NCI-H146 (cell line): Measurements from ENCODE around the gene FGF12.
"Not testable (repeated sequence)": the region's sequence is repeated elsewhere in the genome, so short reads cannot be mapped to it uniquely, and the experiment has no call there.

Experiments used
- DNase-seq: peaks from one replicate; lab custom pipeline; 2025; lab: John Stamatoyannopoulos, UW

FGF12 gene

DNA sequence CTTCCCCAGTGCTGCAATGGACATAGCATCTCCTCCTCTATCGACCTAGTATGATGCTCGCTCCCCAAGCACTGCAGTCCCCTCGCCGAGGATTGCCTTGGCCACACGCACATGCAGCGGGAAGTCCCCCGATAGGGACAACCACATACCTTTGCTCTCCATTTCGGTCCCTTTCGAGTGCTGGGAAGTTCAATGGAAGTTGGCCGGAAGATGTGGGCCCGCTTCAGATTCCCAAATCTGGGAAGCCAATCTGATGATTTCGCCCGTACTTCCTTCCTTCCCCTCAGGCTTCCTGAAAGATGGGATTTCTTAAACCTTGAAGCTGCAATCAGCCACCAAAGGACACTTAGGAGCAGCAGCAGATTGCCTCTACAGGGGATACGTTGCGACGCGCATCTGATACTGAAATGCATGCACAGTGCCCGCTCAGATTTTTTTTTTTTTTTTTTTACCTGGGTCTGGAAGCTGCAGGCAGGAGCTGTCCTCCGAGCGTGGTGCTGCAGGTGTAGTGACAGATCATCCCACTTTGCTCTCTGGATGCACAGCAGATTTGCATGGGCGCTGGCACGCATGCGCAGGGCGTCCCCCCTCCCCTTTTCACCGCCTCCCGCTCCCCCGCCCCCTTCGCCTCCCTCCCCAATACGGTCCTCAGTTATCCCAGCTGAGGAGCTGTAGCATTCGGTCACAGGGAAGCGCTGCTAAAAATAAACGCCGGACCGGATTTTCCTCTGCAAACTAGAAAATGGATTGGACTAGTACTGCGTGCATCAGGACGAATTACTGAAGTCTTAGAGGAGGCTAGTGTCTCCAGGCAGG lies at the start of gene FGF12:
FGF12 (minus strand) TSS at position 510 of the 816 bp plus-strand sequence.
- DNase-seq, result peak; percentile 84

DNA sequence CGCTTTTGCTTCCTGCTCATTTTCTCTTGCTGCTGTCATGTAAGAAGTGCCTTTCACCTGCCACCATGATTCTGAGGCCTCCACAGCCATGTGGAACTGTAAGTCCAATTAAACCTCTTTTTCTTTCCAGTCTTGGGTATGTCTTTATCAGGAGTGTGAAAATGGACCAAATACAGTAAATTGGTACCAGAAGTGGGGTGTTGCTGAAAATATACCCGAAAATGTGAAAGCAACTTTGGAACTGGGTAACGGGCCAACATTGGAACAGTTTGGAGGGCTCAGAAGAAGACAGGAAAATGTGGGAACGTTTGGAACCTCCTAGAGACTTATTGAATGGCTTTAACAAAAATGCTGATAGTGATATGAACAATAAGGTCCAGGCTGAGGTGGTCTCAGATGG lies 47.0 kb upstream of the FGF12 start:
- not testable (repeated sequence) for DNase-seq

DNA sequence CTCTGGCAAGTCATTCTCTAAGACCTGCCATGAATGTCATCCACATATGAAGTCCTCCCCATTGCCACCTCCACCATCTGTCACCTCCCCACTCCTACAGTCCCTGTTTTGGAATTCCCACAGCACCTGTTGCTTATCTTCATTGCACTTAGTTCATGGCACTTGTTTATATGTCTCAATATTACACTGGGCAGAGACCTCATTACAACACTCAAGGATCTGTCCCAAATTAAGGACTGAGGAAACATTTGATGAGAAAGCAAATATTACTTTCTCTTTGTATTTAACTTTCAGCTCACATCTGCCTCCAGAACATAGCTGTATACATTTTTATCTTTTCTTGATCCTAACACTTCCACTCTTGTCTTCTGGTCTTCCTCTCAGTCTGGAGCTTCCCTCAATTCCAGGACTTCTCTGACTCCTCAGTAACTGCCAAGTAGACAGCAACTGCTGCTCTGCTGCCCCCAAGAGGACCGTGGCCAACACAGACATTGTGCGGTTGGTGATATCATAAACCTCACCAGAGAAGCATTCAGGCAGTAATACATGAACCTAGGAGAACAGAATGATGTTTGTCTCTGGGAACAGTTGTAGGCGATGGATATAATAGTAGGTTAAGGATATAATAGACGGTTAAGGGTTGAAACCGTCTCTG lies 45.0 kb upstream of the FGF12 start:
- peak; percentile 36 for DNase-seq

DNA sequence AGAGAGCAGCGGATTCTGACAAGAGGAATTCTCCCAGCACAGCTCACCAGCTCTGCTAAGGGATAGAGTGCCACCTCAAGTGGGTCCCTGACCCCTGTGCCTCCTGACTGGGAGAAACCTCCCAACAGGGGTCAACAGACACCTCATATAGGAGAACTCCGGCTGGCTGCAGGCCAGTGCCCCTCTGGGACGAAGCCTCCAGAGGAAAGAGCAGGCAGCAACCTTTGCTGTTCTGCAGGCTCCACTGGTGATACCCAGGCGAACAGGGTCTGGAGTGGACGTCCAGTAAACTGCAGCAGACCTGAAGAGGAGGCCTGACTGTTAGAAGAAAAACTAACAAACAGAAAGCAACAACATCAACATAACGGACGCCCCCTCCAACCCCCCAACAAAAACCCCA lies 31.3 kb upstream of the FGF12 start:
- DNase-seq, result no peak

DNA sequence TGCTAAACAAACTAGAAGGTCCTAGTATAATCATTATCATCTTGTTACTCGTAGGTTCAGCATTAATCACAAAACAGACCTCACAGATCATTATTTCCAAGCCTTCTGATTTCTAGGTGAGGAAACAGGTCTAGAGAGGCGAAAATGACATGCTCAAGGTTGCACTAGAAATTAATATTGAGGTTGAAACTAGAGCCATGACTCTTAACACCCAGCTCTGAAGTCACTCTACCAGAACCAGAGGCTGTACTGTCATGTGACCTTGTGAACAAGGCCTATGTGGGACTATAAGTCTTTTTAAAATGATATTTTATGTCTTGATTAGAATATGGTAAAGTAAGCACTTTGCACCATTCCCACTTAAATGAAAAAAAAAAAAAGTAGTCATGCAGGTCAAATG lies 23.8 kb upstream of the FGF12 start:
- no peak for DNase-seq

DNA sequence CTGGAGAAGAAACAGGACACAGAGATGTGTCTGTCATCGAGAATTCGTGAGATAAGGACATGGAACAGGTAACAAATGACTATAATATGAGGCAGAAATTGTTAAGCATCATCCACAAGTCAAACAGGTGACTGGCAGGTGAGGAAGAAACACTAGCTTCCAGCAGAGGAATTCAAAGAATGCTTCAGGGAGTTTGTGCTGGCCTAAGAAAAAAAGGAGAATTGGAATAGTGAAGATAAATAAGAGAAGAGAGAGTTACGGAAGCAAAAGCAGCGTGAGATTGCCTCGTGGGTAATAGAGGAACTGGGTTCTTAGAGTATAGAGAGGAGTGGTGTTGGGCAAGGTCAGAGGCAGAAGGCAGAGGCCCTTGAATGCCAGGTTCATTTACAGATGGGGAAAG lies 22.9 kb upstream of the FGF12 start:
- DNase-seq, result no peak

DNA sequence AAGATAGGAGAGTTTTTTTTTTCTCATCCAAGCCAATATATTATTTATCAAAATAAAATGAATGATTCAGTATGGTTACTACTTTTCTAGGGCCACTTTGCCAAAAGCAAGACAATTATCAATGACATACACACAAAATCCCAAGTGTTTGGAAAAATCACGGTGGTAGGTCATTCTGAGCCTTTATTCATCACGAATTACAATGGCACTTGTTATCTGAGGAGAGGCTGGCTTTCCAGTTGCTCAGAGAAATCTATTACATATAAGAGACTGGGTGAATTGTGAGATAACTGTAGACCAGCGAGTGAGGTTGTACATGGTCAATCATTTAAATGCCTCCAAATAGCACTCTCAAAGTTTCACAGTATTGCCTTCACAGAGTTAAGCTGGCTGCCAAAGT lies 20.4 kb upstream of the FGF12 start:
- no peak for DNase-seq

DNA sequence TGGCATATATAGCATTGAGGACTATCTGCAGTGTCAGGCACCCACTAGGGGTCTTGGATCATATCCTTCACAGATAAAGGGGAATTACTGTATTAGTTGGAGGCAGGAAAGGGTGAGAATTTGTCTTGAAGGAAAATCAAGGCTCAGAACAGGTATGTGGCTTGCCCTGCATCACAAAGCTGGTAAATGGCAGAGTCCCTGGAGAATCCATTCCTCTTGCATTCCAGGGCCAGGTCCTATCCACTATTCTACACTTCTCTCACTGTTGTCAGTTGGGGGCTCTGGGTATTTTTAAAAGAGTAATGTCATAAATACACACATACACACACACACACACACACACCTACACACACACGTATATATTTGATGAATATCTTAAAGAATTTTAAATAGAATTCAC lies 19.8 kb upstream of the FGF12 start:
- DNase-seq, result no peak

DNA sequence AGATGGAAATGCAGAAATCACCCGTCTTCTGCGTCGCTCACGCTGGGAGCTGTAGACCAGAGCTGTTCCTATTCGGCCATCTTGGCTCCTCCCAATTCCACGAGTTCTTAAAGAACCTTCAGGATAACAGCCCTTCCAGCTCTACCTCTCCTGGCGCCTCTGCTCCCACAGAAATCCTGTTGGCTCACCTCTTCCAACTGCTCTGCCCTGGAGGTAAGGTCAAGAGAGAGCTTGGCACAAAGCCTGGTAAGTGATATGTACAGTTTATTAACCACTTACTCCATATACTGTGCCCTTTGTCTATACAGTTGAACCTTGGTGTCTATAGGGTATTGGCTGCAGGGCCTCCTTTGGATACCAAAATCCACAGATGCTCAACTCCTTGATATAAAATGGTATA lies 17.8 kb upstream of the FGF12 start:
- peak; percentile 3 for DNase-seq

DNA sequence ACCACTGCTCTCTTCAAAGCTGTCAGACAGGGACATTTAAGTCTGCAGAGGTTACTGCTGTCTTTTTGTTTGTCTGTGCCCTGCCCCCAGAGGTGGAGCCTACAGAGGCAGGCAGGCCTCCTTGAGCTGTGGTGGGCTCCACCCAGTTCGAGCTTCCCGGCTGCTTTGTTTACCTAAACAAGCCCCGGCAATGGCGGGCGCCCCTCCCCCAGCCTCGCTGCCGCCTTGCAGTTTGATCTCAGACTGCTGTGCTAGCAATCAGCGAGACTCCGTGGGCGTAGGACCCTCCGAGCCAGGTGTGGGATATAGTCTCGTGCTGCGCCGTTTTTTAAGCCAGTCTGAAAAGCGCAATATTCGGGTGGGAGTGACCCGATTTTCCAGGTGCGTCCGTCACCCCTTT lies 17.3 kb upstream of the FGF12 start:
- DNase-seq, result not testable (repeated sequence)

DNA sequence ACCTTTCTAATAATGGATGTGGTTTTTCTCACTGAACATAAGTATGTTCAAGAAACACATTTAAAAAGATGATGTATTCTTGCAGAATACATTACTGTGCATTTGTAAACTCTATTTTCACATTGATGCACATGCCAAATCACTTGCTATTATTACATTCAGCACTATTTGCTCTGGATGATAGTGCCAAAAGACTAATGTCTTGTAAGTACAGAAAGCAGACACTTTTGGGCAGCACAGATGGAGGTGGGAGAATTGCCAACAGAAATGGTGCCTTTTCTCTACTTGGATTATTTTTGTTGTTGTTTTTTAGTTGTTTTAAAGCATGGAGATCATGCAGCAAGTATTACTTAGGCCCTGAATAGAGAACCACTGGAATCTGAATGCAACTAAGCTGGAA lies 10.2 kb upstream of the FGF12 start:
- DNase-seq, result no peak

DNA sequence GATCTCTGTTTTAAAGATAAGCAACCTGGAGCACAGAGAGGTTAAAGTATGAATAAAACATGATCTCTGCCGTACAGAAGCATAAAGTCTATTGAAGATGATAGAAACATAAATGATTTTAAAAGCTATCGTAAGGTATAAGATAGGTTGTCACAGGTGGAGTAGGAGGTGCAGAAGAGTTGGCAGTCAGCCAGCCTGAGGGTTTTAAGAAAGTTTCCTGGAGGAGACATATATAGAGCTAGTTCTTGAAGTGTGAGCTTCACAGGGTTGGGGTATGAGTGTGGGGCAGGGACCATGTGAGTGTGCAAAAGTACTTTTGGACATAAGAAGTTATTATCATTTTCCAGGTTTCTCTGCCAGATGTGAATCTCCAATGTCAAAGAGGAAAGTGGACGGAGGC lies 3.9 kb upstream of the FGF12 start:
- DNase-seq, result no peak

DNA sequence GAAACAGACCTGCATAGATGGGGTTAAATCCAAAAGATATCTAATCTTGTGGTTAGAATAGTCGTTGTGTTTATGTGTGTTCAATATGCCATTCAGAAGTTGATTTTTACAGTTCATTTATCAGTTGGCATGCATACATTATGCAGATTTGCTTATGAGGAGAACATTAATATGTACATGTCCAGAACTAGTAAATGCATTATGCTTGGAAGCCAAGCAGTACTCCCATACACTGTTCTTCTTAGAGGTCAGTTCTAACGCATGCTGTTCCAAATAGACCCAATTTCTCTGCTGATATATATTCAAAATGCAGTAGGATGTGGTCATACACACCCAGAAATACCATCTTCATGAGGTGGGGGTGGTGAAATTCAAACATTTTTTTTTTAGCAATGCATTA lies 956 bp downstream of the FGF12 start:
- DNase-seq, result no peak

DNA sequence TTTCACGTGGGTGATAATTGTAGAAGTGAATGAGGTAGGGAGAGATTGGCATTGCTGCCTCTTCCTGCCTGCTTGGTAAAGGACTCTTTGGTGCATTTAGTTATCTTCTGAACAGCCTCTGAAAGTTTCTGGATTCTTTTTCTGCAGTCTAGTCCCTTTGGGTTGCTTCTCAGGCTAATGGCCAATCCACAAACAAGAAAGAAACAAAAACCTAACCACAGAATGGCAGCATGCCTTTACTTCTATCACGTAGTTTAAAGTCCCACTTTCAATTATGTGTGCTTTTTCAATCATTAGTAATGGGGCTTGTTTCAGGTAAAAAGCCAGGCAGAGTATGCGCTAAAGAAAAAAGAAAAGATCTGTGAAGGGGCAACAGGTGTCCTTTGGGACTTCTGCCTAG lies 7.4 kb downstream of the FGF12 start:
- DNase-seq, result no peak

DNA sequence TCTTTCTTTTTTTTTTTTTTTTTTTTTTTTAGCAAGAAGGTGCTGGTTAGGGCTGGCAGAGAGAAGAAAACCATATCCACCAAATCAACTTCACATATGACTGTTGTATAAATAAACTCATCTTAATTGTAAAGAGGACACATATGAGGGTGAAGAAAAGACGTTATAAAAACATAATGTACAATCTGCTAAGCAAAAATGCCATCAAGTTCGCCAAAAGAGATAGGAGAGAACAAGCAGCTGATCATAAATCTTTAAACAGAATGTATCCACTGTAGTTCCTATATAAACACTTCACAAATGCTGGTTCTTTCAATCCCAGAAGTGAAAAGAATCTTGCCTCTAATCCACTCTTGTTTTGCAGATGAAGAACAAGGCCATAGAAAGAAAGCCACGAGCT lies 9.2 kb downstream of the FGF12 start:
- no peak for DNase-seq

DNA sequence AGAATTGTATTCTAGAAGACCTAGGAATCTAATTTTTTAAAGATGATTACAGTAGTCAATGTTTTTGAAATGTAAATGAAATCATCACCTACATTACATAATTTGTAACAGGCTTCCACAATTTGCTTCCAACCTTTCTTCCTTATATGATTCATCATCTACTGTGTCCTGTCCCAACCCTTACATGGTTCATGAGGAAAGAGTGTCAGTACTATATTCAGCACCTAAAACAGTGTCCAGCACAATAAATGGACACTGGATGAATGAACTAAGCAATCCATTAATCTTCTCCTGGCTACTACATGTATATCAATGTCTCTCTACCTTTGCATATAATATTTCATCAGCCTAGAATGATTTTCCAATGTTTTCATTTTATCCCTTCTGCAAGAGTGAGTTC lies 12.2 kb downstream of the FGF12 start:
- DNase-seq, result no peak

DNA sequence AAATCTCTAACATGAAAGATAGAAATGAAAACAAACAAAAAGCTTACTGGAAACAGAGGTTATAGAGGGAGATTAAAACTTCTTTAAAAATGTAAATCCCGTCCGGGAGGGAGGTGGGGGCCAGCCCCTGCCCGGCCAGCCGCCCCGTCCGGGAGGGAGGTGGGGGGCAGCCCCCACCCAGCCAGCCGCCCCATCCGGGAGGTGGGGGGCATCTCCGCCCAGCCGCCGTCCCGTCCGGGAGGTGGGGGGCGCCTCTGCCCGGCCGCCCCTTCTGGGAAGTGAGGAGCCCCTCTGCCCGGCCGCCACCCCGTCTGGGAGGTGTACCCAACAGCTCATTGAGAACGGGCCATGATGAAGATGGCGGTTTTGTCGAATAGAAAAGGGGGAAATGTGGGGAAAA lies 16.2 kb downstream of the FGF12 start:
- not testable (repeated sequence) for DNase-seq

DNA sequence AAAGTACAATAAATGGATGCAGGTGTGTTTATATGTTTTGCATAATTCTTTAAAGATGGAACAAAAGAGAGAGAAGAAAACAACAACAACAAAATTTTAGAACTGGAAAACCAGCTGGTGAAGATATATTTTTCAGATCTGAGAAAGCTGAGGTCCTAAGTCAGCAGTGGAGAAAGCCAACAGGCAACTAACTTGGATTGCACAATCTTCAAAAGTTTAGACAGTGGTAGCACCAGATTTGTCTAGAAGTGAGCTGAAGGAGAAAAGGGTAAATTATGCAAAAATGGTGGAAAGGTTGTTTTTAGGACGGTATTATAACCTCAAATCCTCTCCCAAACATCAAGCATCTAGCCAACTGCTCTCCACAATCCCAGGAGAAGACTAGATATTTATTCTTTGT lies 17.0 kb downstream of the FGF12 start:
- no peak for DNase-seq

DNA sequence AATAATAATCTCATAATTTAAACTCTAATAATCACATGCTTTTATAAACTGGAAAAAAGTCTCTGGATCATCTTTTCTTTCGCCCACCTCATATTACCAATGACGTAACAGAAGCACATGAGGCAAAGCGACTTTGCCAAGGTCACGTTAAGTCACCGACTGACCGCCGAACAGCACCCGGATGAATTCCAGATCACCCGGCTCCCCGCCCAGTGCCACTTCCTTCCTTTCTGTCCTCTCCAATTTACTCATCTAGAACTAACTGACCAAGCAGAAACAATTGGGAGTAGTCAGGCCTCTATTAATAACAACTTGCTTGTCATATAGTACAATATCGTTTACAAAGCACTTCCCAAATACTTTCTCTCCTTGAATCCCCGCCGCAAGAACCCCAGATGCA lies 21.1 kb downstream of the FGF12 start:
- no peak for DNase-seq

DNA sequence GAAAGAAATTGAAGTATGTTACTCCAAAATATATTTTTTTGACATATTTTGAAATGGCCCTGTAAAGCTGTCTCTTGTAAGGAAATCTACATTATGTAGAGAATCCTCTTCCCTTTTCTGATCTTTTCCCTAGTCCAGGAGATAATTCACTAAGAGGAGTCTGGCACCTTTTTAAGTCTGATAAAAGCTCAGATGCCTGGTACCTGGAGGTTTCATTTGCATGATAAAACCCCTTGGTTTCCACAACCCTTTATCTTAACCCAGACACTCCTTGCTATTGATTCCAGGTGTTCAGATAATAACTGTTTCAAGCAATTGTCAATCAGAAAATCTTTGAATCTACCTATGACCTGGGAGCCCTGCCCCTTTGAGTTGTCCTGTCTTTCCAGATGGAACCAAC lies 26.5 kb downstream of the FGF12 start:
- DNase-seq, result no peak

DNA sequence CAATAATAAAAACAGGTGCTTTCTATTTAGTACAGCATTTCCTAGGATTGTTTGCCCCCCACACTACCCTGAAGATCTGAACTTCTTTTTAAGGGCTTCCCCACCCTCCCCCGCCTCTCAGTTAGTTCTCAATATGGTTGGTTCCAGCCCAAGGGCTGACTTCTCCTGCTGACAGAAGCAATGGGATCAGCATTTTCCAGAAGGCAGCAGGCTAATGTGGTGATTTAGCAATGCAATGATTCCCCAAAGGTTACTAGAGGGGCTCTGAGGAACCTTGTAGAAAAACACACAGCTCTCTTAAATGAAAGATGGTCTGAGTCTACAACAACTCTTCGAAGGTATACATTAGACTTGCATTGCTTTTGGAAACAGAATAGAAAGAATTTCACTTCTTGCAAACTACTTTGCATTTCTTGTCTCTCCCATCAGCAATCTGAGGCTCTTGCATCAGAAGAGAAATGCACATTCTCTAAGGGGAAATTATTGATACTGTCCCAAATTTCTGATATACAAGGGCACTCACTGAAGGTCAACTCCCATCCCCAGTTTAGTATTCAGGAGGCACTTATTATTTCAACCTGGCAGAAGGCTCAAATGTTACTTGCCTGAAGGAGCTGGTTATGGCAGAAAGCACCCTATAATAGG lies 30.3 kb downstream of the FGF12 start:
- DNase-seq, result no peak

DNA sequence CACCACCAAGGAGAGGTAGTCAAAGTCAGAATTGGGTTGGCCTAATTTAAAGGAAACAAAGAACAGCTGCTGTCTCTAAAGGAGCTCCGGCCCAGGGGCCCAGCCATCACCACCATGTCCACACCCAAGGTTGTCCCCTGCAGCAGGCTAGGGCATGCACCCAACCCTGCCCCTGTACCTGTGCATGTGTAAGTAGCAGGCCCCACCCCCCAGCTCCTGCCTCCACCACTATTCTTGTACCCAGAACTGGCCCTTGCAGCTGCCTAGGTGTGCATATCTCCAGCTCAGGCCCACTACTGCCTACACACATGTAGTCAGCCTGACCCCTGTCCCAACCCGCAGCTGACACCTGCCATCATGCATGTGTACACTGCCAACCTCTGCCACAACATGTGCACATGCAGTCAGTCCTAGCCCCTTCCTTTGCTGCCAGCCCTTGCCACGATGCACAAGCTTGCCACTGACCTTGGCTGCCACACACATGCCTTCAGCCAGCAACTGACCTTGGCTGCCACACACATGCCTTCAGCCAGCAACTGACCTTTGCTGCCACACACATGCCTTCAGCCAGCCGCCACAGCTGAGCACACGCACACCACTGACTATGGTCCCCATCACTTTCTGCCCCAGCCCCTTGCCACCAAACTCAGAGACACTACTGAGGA lies 39.7 kb downstream of the FGF12 start:
- DNase-seq, result no peak

DNA sequence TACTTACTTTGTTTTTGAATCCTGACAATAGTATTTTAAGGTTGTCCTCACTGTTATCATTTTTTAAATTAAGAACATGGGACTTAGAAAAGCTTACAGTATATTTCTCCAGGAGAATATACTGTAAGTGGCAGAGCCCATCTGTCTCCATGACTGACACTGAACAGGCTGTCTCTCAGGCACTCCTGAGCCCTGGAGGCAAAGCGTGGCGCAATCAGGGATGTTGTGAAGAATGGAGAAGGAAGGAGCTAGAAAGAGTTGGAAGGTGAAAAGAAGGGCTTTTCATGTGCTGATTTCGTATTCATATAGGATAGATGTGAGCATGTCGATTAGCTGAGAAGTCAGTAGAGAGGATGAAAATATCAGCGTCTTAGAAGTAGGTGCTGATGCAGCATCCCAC lies 41.5 kb downstream of the FGF12 start:
- DNase-seq, result no peak
